Activated CD8-positive, alpha-beta T cell treated with anti-CD3 and anti-CD28 coated beads for 36 hours (primary cell): ENCODE results near the gene HSPA4. TPM values are rescaled to one million over a fixed set of nuclear protein-coding genes. Genes with fewer than 3 reads are reported as not detected.
"Not testable (repeated sequence)": the region's sequence is repeated elsewhere in the genome, so short reads cannot be mapped to it uniquely, and the experiment has no call there.

Experiments
- ATAC-seq: fragments of 200-7000 bp; cut with Tn5 transposase; one replicate; pipeline ENCODE4 v1.10.0; 2021; ENCODE audit warnings: mild to moderate bottlenecking, moderate library complexity
- CTCF ChIA-PET: fragments of 350-600 bp; sonication (Branson Sonifier 250); formaldehyde crosslinking; loops from one replicate; lab custom pipeline; 2021; ENCODE audit warnings: antibody characterized with exemption; lab: Charles Lee
- POLR2A ChIA-PET: fragments of 350-600 bp; sonication (Branson Sonifier 250); formaldehyde crosslinking; loops from one replicate; lab custom pipeline; 2021; ENCODE audit warnings: antibody characterized with exemption; lab: Charles Lee
- DNase-seq: peaks from one replicate; pipeline ENCODE4 v3.0.0-alpha.2; 2020
- H3K27ac Mint-ChIP-seq: one replicate; pipeline ENCODE4 v1.8.0; 2021; ENCODE audit warnings: mild to moderate bottlenecking, mixed read lengths
- H3K27me3 Mint-ChIP-seq: one replicate; pipeline ENCODE4 v1.8.0; 2021; ENCODE audit warnings: mixed read lengths
- H3K36me3 Mint-ChIP-seq: one replicate; pipeline ENCODE4 v1.8.0; 2021; ENCODE audit warnings: low read depth, mixed read lengths
- H3K4me1 Mint-ChIP-seq: one replicate; pipeline ENCODE4 v1.8.0; 2021; ENCODE audit warnings: low read depth, mixed read lengths
- H3K4me3 Mint-ChIP-seq: one replicate; pipeline ENCODE4 v1.8.0; 2021; ENCODE audit warnings: mild to moderate bottlenecking, moderate library complexity, mixed read lengths
- H3K9me3 Mint-ChIP-seq: one replicate; pipeline ENCODE4 v1.8.0; 2021; ENCODE audit warnings: mixed read lengths
- CTCF ChIP-seq: fragments of 200-600 bp; IDR thresholded peaks from one replicate; pipeline ENCODE4 v1.8.0; 2022; ENCODE audit warnings: antibody characterized with exemption, mild to moderate bottlenecking
- intact Hi-C: fragments of 100-400 bp; cut with micrococcal nuclease; formaldehyde crosslinking; loops from one replicate; pipeline ENCODE4 v1.10.0; 2022
- total RNA-seq, 2 experiments: library from RNA; stranded (reverse); gene quantifications; one replicate each; pipeline ENCODE4 v1.2.3, GENCODE V29; 2021

The HSPA4 gene
- total RNA-seq, 2 experiments from 2014 or later, result 229 to 232 TPM

DNA sequence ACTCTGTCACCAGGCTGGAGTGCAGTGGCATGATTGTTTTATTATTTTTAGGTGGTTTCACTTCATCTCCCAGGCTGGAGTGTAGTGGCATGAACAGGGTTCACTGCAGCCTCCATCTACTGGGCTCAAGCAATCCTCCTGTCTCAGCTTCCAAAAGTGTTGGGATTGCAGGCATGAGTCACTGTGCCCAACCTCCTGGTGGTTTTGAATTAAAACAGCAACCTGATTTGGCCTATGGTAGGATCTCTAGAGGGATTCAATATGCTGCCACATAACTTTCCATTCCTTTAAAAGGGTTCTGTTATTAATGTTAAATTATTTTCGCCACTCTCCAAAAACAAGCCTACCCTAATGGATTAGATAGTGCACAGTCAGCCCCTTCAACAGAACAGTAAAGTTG is 9.9 kb upstream of the HSPA4 start:
- intact Hi-C loops, result no loop called here
- H3K4me3 Mint-ChIP-seq, result no peak overlapping the region
- peaks cover 2% of the 10 kb centered on the region for H3K4me1 Mint-ChIP-seq
- CTCF ChIA-PET, result no interaction called here
- TF ChIP-seq CTCF, result no peak
- H3K9me3 Mint-ChIP-seq, result no peaks in the 10 kb centered on the region
- no peak for ATAC-seq
- no peaks in the 10 kb centered on the region for H3K36me3 Mint-ChIP-seq
- H3K27me3 Mint-ChIP-seq, result no peaks in the 10 kb centered on the region
- POLR2A ChIA-PET, result no interaction called here
- DNase-seq, result no peak
- no peak overlapping the region for H3K27ac Mint-ChIP-seq

- intact Hi-C loops, DNase-seq, H3K9me3 Mint-ChIP-seq, H3K27ac Mint-ChIP-seq, ATAC-seq, POLR2A ChIA-PET, H3K4me3 Mint-ChIP-seq, H3K27me3 Mint-ChIP-seq, CTCF ChIA-PET, H3K36me3 Mint-ChIP-seq: not testable (repeated sequence)
- peaks cover 16% of the 10 kb centered on the region for H3K4me1 Mint-ChIP-seq
Measured at GRCh38 chr5:133046560-133046959, 5.3 kb upstream of the HSPA4 start.

GRCh38 chr5:133047404-133047803 is 4.4 kb upstream of the HSPA4 start:
- ChIA-PET POLR2A (interaction anchor here (0.5 kb wide), 1 partner anchor 1223 kb away, joined by 3 read pairs; no protein-coding TSS in a partner anchor), CTCF (no interaction called here)
- Mint-ChIP-seq H3K4me1 (peaks cover 16% of the 10 kb centered on the region), H3K36me3 (peaks cover 4% of the 10 kb centered on the region), H3K27me3 (no peaks in the 10 kb centered on the region), H3K9me3 (no peaks in the 10 kb centered on the region), H3K4me3 (no peak overlapping the region), H3K27ac (no peak overlapping the region)
- no peak for TF ChIP-seq CTCF
- DNase-seq, result no peak
- intact Hi-C loops, result no loop called here
- ATAC-seq, result no peak

DNA sequence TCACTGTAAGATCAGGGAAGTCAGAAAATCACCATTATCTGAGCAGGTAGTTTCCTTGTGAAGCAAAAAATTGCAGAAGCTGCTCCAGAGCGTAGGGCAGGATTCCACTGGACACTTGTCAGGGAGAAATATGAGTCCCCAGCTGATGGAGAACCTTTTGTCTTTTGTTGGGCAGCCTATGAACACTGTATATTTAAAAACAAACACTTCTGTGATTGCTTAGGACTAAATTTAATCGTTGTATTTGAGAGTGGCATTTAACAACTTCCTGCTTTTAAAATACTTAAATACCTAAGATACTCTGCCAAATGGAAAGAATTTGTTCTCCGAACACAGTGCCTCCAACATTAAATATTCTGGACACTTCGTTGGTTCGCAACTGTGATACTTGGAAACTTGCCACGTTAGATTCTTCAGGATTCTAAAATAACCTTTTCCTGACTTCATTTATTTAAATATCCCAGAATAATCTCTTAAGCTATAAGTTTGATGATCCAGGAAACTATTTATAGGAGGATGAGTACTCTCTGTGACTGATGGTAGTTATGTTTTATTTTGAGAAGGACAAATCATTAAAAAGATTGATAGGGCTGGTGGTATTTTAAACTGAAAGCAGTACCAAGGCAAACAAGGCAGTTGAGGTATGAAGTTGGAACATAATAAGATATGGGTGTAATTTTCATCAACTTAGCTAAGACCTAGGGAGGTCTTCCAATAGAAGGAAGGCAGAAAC is 2.7 kb upstream of the HSPA4 start:
- Mint-ChIP-seq H3K27ac (peak overlapping the region; percentile 69), H3K4me3 (peak overlapping the region; percentile 42), H3K9me3 (no peaks in the 10 kb centered on the region), H3K27me3 (no peaks in the 10 kb centered on the region), H3K4me1 (peaks cover 22% of the 10 kb centered on the region), H3K36me3 (peaks cover 16% of the 10 kb centered on the region)
- no peak for ATAC-seq
- DNase-seq, result no peak
- ChIA-PET CTCF (no interaction called here), POLR2A (no interaction called here)
- no peak for TF ChIP-seq CTCF
- intact Hi-C loops, result no loop called here

GRCh38 chr5:133049726-133050048 is 2.1 kb upstream of the HSPA4 start:
- ATAC-seq, result no peak
- DNase-seq, result no peak
- H3K27me3 Mint-ChIP-seq, result no peaks in the 10 kb centered on the region
- H3K9me3 Mint-ChIP-seq, result no peaks in the 10 kb centered on the region
- peak overlapping the region; percentile 42 for H3K4me3 Mint-ChIP-seq
- peaks cover 21% of the 10 kb centered on the region for H3K36me3 Mint-ChIP-seq
- no peak for TF ChIP-seq CTCF
- peak overlapping the region; percentile 69 for H3K27ac Mint-ChIP-seq
- H3K4me1 Mint-ChIP-seq, result peaks cover 28% of the 10 kb centered on the region
- intact Hi-C loops, result no loop called here
- ChIA-PET CTCF (no interaction called here), POLR2A (interaction anchor here (0.5 kb wide), 1 partner anchor 18 kb away, joined by 3 read pairs; no protein-coding TSS in a partner anchor)
